HG02571 (cell line): ENCODE measurements around the gene GSAP.
A peak's percentile ranks its signal among the peaks of the same experiment; 100 is the strongest.

Source experiments
- ATAC-seq: cut with Tn5 transposase; IDR thresholded peaks from one replicate; pipeline ENCODE4 v1.9.1; 2021; ENCODE audit warnings: mild to moderate bottlenecking, moderate library complexity; ENCODE audit not compliant: unreplicated experiment

Gene GSAP

DNA sequence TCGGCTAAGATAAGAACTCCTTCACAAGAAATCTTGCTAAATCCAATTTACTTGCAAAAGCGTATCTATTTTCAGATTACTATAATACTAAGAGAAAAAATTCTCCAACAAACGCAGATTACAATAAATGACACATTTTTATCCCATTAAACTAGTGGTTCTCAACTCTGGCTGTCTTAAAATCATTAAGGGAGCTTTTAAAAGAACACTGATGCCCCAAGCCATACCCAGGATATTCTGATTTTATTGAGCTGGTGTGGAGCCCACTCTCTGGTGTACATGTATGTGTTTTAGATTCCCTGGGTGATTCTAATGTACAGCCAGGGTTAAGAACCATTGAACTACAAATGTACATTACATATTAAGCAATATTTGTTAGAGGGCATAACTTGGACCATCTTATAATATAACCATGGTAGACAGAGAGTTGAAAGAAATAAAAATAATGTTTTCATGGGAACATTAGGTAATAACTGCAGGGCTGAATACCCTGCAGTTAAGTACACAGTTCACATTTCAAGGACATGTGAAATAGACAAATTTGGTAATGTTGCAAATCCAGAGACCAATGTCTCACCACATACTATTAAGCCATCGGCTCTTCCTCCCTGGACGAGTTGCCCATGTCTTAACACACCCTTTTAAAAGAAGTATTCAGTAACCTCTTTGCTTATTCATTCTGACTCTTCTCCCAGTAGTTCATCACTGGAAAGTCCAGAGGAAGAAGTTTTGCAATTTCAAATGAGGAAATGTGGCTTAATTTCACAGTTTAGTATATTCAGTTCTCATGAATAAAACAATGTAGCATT lies 6.2 kb downstream of the GSAP start:
- ATAC-seq: no peak

DNA sequence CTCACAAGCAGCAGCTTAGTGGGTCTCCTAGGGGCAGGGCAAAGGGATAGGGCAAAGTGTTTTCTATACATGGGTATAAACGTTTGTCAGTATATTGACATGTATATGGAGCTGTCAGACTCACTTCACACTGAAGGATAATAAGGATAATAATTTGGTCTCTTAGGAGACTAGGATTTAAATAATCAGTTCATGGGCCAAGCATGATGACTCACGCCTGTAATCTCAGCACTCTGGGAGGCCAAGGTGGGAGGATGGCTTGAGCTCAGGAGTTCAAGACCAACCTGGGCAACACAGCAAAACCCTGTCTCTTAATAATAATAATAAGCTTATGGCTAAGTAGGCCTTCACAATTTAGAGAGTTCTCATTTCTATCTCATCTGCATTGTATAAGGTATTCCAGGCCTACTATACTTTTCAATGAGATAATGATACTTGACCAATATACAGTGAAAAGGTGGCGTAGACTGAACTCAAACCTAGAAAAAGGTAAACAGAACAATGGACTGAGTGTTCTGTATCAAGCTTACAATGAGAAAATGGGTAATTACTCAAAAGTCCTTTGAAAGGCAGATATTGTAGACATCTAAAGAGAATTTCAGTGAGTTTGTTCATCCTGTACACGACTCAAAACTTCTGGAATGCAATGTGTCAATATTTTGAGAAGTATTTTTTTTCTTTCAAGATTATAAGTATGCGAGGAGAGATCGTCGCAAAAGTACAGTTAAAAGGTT lies 7.0 kb downstream of the GSAP start:
- no peak for ATAC-seq

DNA sequence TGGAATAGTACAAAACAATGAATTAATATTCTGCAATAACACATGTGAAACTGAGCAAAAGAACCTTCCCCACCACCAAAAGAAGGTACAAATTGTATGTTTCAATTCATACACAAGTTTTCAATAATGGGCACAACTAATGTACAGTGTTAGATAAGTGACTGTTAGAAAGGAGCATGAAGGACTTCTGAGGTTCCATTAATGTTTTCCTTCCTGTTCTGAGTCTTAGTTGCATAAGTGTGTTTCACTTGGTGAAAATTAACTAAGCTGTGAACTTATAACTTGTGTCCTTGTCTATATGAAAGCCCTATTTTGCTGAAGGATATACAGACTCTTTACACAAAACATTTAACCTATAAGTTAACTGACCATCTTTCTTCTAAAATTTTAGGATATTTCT lies 8.2 kb downstream of the GSAP start:
- ATAC-seq: no peak

DNA sequence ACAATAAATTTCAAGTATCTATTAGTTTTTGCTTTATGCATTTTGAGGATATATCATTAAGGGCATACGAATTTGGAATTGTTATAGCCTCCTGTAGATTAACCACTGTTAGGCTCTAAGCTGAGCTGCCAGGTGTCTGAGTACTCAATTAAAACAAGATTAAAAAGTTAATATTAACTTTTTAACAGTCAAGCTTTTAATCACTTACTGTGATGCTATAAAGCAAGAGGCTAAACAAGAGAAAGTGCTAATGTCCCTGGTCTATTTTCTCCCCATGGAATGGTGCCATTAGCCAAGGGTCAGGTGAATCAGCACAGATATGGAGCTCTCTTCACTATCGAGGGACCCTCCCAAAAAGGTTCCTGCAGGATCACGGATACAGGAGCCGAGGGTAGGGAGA lies 9.7 kb downstream of the GSAP start:
- no peak for ATAC-seq

DNA sequence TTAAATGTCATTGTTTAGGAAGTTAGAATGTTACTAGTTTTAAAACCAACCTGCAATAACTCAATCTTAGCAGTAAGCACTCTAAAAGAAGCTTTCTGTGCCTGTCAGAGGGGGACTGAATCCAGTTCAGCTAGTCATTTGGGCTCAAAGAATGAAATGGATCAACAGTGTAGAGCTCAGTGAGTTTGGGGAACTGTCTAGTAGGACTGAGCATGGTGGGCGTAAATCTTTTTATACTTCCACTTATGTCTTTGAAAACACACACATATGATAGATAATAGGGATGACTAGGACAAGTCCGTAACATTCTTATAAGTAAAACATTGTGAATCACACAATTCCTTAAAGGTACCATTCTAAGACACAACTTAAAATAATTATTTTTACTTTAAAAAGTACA lies 11.5 kb downstream of the GSAP start:
- ATAC-seq: no peak

DNA sequence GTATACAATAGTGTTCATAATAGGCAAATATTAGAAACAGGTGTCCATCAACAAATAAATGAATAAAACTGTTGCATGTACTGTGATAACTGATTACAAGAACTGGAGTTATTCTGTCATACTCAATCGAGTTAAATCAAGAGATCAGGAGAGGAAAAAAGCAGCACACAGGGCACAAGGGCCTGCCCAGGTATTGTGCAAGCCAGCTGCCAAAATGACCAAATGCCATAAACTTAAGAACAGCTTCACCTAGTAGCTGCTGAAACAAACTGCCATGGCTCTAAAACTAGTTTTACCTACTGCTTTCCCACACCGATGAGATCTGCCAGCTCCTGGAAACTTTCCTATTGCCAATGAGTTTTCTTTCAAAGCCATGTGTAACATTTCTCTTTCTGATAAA lies 12.2 kb downstream of the GSAP start:
- ATAC-seq: no peak

DNA sequence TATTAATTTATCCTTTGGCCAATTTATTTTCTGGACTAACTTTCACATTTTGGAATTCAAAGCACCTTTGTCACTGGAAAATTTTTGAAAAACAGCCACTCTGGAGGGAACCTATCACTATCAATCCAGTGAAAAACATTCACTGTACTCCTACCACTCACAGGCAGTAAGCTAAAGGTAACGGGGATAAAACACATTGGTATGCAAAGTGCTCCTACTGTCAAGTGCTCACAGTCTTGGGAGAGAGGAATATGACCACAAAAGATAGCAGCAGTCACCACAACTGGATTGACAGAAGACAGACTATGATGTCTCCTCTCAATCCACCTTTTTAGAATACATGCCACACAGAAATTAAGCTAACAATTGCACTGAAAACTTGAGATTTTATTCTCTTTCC lies 13.3 kb downstream of the GSAP start:
- ATAC-seq: no peak

DNA sequence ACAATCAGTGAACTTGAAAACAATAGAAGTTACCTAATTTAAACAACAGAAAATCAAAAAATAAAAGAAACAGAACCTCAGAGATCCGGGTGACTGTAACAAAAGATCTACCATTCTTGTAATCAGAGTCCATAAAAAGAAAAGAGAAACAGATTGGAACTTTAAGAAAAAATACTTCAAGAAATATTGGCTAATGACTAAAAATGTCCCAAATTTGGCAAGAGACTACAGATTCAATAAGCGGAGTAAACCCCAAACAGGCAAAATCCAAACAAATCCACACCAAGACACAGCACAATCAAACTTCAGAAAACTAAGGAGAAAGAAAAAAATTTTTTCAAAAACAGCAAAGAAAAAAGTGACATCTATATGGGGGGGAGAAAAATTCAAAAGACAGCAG lies 15.1 kb downstream of the GSAP start:
- ATAC-seq: no peak

DNA sequence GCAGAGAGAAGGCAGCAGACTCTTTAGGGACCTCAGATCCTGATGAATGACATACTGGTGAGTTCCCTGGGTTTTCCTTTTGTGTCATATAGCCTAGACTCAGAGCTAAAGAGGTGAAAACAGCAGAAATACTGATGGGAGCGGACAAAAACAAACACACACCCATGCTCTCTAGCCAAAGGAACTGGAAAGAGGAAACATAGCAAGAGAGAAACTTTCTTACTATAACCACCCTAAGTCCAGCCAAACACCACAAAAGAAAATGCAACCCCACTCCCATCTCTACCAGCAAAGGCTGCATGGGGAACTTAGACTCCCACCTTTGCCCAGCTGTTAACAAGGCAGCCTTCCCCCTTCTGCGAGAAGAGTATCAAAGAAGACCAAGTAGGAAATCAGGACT lies 16.3 kb downstream of the GSAP start:
- no peak for ATAC-seq

DNA sequence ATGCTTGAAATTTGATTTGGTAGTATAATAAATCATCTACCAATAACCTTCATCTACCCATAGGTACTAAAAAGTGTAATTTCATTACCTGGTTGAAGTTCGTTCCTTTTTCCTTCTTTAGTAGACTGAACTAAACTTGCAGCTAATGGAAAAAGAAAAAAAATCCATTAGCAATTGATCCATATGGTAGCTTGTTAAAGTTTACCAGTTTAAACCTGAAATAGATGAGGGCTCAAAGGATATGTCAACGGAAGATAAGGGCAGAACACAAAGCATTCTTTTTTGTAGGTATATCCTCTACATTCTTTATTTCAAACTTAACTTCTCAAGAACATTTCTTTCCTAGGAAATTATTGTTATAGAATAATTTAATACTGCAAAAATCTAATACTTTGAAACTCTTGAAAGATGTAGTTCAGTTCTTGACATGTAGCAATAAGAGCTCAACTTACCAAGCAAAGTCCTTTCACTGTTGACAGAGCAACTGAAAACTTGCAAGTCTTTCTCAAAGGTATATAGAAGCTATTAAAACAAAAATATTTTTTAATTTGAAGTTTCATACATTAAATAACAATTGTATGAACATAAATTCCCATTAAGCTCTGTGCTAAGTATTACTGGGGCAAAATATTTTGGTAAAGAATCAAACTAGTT lies 19.1 kb downstream of the GSAP start:
- no peak for ATAC-seq

DNA sequence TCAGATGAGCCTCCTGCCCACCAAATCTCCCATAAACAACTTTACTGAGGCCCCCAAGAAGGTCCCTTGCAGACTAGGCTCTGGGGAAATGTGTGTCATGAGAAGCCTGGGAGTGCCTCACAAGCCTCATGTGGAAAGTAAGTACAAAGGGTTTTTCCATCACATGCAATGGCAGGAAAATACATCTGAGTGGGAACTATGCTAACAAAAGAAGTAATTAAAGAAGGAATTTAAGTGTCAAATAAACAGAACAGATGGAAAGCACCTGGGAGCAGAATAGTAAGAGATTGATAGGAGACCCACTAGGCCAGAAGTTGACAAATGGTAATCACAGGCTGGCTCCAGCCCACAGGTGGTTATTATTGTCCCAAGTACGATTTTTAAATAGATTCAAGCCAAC lies 20.5 kb downstream of the GSAP start:
- no peak for ATAC-seq

DNA sequence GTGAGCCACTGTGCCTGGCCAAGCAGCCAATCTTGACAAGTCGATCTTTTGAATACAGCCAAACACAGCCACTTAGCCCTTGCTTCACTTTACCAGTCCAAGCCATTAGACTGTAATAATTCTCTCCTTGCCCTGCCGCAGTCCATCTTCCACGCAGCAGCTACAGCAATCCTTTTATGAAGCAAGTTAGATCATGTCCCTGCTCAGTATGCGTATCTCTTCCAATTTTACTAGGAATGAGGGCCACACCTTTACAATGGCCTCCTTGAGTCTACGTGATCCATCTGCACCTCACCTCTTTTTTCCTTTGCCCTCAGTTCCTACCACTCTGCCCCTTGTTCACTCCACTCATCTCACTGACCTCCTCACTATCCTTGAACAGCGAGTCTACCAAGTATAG lies 22.2 kb downstream of the GSAP start:
- ATAC-seq: no peak

DNA sequence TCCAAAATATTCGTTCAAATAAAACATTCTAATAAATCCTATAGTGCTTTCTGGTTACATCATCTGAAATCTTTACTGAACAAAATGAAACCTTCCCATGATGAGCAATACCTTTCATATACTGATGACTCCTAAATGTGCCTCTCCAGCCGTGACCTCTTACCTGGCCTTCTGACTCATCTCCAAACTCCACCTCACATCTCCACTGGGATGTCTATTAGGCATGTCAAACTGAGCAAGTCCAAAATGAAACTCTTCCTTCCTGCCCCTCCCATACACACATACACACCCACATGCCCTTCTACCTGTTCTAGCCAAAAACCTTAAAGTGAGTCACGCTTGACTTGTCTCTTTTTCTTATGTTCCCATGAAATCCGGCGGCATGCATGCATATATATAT lies 22.9 kb downstream of the GSAP start:
- ATAC-seq: peak; percentile 74

DNA sequence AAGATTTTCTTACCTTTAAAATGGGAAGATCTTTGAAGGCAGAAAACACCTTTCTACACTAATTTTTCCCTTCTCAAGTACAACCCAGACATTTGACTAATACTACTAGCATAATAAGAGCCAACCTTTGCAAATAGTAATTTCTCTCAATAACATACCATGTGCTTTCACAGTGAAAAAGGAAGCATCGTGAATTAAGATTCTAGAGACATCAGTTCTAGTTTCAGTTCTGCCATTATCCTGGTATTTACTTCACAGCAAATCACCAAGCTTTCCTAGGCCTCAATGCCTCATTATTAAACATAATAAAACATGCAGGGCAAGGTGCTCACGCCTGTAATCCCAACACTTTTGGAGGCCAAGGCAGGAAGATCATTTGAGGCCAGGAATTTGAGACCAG lies 24.9 kb downstream of the GSAP start:
- ATAC-seq: no peak

DNA sequence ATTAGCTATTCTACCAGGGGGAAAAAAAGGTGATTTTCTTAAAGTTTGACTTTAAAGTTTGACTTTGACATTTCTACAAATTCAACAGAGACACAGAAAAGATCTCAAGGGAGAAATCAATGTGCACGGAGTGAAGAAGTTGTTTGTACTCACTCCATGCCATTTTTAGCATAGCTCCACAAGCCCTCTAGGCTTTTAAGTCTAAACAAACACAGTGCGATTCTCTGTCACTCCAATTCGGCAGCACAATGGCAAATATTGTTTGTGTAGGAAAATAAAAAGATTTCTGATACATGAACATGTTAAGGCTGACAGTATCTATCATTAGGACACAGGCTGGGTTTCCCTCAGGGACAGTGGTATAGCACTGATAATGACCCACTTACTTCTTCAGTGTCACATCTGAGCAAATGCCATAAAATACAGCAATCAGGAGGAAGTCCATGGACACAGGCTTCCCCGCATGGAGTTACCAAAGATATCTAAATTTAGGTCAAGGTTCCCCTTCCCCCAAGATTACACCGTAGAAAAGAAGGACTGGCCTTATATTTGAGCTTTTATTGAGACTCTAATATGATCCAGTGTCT lies 28.0 kb downstream of the GSAP start:
- no peak for ATAC-seq

DNA sequence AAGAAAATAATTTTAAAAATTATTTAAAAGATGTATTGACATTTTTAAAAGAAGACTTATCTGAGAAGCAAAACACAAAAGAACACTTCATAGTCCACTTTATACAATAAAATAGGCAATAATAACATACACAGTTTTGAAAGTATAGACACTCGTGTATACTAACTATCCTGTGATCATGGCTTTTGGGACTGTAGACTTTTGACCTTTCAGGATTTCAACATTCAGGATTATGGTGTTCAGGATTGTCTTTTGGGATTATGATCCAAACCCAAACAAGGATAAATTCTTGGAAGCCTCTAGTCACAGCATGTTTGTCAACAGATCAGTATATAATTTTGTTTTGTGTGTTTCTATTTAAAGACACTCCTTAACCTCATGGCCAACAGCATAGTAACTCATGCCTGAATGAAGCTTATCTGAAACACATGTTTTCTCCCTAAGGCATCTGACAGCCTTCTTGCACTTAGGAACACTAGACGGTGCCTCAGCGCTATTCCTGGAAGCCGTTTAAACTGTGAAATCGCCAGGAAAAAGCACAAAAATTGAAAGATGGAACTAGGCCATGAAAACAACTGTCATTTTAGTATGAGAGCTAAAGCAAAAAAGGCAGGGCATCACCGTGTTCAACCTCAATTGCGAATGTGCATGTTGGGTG lies 29.9 kb downstream of the GSAP start:
- no peak for ATAC-seq

DNA sequence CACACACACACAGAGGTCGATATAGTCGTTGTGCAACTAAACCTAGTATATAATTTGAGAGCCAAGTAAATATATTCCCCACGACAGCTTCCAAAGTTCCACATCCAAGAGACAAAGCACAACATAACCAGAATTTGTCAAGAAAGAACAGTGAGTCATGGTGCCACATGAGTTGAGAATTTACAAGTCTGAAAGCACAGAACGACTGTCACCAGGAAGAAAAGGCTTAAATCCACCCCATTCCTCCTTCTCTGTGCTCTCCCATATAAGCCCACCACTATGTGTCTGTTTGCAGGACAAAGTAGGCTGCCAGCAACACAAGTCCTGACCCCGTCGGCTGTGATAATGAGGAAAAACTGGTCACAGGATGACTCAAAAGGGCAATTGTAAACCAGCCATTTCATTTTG lies 32.8 kb downstream of the GSAP start:
- ATAC-seq: no peak

DNA sequence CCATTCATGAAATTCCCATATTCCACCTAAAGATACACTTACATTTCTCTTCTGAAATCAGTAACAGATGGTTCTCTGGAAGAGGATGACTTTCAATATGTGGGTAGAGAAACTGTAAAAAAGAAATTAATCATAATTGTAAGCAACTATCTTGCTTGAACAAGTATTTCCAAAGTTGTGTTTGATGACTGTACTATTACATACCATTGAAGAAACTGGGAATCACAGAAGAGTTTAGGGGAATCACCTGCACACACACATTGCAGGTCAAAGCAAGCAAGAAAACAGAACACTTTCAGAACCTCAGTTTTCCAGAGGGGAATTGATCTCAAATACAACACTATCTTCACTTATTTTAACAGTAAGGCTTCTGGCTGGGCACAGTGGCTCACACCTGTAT lies 33.6 kb downstream of the GSAP start:
- no peak for ATAC-seq

DNA sequence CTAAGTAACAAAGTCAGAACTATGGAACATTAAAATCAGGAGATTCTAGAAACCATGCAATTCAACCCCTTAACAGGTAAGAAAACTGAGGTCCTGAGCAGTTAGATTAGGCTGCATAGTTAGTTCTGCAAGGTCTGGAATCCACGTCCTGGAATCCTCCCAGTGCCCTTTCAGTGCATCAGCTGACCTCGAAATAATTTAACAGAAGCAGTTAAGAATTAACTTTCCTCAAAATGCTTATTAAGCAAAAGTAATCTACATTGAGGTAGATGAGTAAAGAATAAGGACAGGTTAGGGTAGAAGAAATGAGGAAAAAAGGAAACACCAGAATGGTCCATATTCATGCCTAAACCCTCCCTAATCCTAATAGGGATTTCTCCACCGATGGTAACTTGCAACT lies 37.6 kb downstream of the GSAP start:
- ATAC-seq: no peak

DNA sequence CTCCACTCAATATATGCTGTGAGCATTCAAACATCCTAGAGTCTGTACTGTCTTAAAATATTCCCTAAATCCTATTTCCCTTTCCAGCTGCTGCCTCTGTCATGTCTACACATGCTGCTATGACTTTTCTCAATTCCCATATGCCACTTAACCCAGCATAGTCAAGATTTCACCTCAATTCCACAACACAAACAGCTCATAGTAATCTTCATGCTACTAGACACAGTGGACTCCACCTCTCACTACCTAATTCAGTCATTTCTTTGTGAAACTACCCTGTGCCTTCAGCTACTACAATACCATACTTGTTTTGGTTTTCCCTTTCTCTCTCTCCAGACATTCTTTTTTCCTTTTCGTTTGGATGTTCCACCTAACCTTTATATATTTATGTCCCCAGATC lies 45.5 kb downstream of the GSAP start:
- ATAC-seq: no peak

DNA sequence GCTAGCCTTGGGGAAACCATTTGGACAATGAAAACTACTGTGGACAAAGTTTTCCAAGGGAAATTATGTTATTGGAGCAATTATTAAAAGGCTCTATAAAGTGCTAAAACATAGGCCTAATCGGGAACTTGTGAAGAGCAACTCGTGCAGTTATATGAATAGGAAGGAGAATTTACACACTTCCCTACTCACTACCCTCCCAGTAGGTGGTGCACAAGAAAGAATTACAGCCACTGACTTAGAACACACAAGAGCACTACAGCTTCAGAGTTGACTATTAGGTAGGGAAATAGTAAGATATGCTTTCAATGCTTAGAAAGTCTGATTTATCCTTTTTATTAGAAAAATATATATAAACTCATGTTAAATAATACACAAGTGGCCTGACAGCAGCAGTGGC lies 47.2 kb downstream of the GSAP start:
- ATAC-seq: no peak
